ENCODE results near the gene XAB2.
A peak's percentile ranks its signal among the peaks of the same experiment; 100 is the strongest.
"Not testable (repeated sequence)": the region's sequence is repeated elsewhere in the genome, so short reads cannot be mapped to it uniquely, and the experiment has no call there.

XAB2 gene

DNA sequence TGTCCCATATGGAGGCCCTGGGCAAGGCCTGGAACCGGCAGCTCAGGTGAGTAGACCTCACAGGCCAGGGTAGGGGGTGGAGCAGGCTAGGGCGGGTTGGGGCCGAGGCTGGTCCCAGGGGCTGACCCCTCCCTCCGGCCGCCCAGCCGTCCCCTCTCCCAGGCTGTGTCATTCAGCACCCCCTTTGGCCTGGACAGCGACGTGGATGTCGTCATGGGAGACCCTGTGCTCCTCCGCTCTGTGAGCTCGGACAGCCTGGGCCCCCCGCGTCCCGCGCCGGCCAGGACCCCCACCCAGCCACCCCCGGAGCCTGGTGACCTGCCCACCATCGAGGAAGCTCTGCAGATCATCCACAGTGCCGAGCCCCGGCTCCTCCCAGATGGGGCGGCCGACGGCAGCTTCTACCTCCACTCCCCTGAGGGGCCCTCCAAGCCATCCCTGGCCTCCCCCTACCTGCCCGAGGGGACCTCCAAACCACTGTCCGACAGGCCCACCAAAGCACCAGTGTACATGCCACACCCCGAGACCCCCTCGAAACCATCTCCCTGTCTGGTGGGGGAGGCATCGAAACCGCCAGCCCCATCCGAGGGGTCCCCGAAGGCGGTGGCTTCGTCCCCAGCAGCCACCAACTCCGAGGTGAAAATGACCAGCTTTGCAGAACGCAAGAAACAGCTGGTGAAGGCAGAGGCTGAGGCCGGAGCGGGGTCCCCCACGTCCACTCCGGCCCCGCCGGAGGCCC, 17.6 kb downstream of the XAB2 start:
- DNase-seq: no peak

DNA sequence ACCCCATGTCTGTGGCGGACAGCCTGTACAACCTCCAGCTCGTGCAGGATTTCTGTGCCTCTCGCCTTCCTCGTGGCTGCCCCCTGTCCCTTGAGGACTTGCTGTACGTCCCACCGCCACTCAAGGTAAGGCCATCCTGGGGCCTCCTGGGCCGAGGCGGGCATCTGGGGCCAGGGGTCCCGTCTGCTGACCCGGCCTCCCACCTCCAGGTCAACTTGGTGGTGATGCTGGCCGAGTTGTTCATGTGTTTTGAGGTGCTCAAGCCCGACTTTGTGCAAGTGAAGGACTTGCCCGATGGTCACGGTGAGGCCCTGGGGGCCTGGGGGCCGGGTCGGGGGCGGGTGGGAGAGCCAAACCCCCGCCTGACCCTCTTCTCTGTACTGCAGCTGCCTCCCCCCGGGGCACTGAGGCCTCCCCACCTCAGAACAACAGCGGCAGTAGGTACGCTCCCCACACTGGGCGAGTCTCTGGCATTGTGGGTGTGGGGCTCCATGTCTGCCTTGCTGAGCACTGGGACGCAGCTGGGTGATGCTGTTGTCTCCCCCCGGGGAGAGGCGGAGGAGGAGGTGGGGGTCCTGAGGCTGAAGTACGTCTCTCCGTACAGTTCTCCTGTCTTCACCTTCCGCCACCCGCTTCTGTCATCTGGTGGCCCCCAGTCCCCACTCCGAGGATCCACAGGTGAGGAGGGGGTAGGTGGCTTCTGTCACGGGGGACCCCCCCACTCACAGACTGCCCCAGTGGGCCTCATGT, 18.7 kb downstream of the XAB2 start:
- DNase-seq: no peak

DNA sequence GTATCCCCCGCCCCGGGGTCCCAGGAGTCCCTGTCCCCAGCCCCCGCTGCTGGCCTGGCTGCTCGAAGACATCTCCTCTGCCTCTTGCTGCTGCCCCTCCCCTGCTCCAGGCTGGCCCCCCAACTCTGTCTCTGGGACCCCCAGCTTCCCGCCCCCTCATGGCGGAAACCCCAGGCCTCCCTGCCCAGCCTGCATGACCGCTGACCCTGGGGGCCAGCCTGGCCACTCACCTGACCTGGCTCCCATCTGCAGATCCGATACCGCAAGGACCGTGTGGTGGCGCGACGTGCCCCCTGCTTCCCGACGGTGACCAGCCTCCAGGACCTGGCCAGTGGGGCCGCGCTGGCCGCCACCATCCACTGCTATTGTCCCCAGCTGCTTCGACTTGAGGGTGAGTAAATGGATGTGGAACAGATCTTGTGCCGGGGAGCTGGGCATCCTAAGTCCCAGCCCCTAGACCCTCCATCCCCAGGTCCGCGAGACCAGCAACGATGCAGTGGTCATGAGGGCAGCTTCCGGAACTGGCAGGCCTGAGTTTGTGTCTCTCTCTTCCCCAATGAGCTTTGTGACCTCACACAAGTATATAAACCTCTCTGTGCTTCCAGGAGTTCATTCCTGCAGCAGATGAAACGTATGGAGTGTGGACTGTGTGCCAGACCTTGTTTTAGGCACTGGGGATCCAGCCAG, 21.3 kb downstream of the XAB2 start:
- no peak for DNase-seq

DNA sequence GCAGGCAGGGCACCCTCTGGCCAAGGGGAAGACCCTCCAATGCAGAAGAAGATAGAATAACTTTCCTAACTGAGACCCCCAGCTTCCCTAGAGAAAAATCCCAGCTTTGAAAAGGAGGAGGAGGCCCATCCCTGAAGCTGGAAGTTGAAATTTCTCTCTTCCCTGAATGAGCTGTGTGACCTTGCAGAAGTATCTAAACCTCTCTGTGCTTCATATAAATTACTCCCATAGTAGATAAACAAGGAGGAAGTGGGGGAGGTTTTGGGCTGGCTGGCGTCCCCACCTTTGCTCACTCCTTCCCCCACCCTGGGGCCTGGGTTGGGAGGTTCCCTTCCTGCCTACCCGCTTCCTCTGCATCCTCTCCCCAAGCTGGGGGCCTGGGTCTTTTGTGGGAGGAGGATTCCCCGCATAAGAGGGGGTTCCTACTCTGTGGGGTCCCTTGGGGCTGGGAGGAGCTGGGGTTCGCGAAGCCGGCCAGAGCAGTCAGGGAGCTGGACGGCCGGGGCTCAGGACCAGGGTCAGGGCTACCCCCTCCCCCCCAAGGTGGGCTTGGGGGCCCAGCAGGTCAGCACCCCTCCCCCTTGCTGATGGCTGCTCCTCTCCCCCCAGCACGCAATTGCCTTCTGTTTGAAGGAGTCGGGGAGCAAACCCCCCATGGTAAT, 22.0 kb downstream of the XAB2 start:
- DNase-seq: no peak

DNA sequence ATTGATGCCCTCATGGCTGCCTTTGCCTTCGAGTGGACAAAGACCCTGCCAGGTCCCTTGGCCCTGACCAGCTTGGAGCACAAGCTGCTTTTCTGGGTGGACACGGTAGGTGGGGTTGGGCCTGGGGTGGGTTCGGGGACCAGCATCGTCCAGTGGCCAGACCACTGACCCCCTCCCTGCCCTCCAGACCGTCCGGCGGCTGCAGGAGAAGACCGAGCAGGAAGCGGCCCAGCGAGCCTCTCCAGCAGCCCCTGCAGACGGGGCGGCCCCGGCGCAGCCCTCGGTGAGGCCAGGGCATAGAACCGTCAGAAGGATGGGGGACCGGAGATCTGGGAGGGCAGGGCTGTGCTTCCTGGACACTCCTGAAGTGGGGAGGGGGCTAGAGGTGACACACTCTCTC, 23.1 kb downstream of the XAB2 start:
- no peak for DNase-seq

DNA sequence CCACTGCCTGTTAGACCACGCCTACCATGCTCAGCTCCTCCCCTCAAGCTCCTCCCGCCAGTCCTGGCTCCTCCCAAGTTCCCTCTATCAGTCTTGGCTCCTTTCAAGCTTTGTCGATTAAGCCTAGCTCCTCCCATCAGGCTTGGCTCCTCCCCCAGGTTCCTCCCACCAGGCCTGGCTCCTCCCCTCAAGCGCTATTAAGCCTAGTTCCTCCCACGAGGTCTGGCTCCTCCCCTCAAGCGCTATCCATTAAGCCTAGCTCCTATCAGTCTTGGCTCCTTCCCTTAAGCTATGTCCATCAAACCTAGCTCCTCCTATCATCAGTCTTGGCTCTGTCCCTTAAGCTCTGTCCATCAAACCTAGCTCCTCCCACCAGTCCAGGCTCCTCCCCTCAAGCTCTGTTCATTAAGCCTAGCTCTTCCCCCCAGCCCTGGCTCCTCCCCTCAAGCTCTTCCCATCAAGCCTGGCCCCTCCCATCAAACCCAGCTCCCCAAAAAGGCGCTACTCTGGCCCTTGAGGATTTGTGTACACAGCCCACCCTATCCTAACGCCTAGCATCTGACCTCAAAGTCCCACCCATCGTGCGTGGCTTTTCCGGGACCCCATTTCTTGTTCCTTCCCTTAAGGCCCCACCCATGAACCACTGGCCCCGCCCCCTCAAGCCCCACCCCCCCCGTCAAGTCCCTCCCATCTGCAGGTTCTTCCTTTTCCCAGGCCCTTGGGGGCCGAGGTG, 23.7 kb downstream of the XAB2 start:
- DNase-seq: no peak

DNA sequence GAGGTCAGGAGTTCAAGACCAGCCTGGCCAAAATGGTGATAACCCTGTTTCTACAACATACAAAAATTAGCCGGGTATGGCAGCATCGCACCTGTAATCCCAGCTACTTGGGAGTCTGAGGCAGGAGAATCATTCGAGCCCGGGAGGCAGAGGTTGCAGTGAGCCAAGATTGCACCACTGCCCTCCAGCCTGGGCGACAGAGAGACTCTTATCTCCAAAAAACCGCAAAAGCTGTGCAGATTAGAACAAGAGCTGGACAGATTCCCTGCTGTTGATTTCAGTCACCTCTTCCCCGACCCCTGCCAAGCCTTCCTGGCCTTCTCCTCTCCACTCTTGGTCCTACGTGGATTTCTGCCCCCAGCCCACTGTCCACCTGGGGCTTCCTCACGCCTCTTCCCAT, 25.4 kb downstream of the XAB2 start:
- no peak for DNase-seq

DNA sequence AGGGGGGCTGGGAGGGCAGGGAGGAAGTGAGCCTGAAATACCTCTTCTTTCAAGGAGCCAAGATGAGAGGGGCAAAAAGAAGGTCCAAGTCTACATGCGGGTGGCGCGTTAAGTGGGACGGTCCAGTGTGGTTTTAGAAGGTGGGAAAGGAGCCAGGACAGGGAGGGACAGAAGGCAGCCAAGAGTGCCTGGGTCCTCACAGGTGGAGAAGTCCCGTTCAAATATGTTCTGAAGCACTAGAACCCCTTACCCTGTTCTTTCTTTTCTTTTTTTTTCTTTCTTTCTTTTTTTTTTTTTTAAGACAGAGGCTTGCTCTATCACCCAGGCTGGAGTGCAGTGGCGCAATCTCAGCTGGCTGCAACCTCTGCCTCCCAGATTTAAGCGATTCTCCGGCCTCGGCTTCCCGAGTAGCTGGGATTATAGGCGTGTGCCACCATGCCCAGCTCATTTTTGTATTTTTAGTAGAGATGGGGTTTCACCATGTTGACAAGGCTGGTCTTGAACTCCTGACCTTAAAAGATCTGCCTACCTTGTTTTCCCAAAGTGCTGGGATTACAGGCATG, 26.3 kb downstream of the XAB2 start:
- no peak for DNase-seq

DNA sequence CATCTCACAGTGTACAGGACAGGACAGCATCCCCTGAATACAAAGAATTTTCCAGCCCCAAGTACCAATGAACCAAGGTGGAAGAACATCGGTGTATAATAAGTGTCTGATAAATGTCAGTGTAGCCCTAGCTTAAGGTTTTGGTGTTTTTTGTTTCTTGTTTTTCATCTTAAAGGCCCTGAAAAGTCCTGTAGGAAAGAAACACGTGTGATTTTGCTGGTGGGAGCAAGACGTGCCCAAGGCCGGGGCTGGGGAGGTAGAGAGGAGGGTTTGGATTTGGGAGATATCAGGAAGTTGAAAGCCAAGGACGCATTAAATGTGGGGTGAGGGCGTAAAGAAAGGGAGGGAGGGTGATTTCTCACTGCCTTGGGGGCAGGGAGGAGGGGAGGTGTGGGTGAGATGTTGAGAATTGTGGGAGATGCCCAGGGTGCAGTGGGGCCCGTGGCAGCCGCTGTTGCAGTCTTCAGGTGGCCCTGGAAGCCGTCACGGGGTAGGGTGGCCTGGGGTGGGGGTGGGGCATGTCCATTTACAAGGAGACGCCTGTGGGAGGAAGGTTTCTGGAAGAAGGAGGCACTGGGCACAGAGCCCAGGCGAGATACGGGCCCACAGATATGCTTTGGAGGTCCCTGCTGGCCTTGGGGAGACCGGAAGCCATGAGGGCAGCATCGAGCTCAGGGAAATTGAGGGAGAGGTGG, 27.0 kb downstream of the XAB2 start:
- DNase-seq: no peak

DNA sequence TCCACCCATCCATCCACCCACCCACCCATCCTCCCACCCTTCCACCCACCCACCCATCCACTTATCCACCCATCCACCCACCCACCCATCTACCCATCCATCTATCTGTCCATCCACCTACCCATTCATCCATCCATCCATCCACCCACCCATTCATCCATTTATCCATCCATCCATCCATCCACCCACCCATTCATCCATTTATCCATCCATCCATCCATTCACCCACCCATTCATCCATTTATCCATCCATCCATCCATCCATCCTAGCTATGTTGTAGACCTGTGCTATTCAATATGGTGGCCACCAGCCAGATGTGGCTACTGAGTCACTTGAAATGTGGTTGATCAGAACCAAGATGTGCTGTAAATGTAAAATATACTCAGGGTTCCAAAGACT, 28.6 kb downstream of the XAB2 start:
- DNase-seq: no peak

DNA sequence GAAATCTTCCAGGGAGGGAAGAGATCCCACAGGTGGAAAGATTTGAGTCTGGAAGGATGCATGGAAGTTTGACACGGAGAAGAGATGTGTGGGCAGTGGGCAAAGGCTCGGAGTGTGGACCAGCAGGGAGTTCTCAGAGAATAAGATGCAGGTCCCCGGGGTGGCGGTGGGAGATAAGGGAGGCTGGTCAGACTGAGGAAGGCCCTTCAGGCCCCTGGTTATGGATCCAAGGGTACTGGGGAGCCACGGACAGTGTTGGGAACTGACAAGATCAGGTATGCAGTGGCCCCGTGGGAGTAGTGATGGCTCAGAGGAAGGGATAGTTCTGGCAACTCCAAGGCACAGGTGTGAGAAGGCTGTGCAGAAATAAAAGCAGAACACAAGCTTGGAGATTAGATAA, 31.2 kb downstream of the XAB2 start:
- DNase-seq: no peak

DNA sequence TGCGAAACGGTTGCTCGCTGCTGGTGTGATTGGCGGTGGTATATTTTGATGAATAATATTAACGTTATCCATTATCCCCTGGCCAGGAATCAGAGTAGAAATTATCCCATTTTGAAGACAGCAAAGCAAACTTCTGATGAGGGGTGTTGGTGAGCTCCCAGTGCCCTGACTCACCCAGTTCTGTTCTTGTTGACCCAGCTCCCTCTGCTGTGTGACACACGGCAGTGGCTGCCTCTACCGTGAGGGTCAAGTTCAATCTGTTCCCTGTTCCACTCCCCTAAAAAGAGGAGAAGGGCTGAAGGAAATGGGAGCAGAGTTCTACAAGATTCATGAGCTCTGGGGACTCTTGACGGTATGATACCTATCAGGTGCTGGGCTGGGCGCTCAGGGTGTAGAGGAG, 31.7 kb downstream of the XAB2 start:
- no peak for DNase-seq

DNA sequence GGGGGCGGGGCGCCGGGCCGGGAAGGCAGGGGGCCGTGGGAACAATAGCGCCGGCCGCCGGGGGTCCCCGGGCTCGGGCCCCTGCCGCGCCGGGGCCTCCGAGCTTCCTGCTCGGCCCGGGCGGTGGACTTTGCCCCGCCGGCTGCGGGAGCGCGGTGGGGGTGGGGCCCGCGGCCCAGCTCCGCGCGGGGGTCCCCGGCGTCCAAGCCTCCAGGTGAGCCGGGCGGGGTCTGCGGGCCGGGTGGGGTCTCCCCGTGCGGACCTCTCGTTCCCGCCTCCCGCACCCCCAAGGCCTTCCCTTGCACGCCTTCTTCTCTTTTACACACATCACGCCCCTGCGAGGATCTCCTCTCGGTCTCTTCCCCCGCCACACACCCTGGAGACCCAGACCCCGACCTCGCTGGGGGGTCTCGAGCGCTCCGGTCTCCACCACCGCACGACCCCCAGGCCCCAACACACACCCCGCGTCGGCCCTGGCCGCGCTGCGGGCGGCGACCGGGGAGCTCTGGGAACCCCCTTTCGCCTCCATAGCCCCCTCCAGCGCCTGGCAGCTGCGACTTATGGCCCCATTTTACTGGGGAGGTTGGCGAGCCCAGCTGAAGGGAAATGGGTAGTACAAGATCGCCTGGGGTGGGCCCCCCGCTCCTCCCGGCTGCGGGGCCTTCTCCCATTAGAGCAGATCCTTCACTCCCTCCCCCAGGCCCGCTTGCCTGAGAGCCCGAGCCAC, 33.0 kb downstream of the XAB2 start:
- no peak for DNase-seq

DNA sequence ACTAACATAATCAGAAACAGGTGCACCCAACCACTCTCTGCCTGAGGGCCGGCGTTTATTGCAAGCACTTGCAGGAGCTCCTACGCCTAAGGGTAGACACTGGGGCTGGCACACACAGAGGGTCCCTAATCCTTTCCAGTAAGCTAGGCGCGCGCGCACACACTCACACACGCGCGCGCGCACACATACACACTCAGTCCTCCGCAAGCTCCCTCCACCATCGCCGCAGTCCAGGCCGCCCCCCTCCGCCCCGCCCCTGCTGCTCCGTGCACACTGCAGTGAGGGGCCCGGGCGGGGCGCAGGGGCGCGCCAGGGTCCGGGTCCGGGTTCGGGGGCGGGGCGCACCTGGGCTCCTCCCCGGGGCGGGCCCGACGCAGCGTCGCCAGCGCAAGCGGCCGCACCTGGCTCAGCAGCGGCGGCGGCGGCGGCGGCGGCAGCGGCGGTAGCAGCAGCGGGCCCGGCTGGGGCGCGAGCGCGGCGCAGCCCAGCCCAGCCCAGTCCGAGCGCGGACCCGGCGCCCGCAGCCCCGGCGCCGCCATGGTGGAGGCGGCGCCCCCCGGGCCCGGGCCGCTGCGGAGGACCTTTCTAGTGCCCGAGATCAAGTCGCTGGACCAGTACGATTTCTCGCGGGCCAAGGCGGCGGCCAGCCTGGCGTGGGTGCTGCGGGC, 33.7 kb downstream of the XAB2 start, which contains the start of gene CAMSAP3:
Gene CAMSAP3 (plus strand): TSS at position 398 of the 668 bp plus-strand sequence. CDS start 140 bp downstream, at position 538.
- peak; percentile 12 to 14 for DNase-seq

DNA sequence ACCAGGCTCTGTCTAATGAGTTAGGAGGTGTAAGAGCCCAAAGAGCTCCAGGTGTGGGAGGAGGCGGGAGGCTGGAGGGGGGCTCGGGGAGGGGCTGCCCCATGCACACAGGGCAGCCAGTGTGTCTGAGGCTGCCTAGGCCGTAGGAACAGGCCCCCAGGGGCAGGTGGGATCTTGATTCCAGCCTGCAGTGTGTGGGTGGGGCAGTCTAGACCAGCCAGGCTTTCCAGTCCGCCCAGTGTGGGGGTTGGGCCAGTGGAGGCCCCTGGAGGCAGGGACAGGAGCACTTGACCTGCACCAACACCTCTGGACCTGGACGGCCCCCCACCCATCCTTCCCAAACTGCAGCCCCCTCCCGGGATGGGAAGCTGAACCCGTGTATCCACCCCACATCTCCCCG, 39.1 kb downstream of the XAB2 start:
- no peak for DNase-seq

DNA sequence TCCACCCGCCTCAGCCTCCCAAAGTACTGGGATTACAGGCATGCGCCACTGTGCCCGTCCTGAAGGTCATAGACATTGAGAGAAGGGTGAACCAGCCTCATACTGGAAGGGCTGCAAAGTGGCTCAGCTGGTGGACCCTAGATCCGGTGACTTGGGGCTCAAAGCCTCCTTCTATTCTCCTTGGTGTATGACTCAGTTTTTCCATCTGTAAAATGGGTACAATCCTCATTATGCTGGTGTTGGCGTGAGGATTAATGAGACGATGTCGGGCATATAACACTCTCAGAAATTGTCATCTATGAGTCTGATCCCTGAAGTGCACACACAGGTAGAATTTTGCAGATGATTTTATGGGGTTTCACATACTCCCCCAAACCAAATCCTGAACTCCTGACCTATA, 39.5 kb downstream of the XAB2 start:
- no peak for DNase-seq

DNA sequence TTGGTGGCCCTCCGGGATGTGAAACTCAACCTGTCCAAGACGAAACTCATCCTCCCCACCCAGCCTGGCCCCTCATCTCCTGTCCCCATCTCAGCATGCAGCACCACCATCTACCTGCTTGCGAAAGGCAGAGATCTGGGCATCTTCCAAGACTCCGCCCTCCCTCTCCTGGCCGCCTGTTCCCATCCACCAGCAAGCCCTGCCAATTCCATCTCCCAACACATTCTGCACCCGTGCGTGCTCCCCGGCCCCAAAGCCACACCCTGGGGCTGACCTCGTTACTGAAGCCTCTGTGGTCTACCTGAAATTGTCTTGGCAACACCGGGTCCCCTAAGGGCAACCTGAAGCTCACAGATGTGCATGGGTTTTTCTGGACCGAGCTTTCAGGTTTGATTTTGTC, 46.9 kb downstream of the XAB2 start:
- DNase-seq: no peak

DNA sequence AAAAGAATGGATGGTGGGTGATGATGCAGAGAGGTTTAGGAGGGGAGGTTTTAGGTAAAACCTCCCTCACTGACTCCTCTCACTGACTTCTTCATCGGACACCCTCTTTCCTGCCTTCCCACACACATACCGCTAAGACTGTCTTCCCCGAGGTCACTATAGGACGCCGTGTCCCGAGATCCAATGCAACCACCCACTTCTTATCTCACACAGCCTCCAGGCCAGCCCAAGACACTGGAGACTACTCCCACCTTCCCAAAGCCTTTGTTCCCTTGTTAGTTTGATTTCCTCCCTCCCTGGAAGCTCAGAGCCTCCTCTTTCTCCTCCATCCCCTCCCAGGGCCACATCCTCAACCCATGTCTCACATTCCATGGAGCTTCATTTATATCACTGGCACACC, 50.2 kb downstream of the XAB2 start:
- DNase-seq: no peak

DNA sequence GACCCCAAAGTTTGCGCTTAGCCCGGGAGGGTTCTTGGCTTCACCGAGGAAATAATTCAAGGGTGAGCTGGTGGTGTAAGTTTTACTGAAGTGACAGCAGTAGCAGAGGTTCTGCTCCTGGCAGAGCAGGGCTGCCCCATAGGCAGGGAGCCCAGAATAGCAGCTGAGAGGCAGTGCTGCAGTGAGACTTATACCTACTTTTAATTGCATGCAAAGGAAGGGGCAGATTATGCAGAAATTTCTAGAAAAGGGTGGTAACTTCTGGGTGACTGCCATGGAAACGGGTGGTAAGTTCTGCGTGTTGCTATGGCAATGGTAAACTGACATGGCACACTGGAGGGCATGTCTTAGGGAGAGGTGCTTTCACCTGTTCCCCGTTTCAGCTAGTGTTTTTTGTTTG, 51.2 kb downstream of the XAB2 start:
- no peak for DNase-seq

DNA sequence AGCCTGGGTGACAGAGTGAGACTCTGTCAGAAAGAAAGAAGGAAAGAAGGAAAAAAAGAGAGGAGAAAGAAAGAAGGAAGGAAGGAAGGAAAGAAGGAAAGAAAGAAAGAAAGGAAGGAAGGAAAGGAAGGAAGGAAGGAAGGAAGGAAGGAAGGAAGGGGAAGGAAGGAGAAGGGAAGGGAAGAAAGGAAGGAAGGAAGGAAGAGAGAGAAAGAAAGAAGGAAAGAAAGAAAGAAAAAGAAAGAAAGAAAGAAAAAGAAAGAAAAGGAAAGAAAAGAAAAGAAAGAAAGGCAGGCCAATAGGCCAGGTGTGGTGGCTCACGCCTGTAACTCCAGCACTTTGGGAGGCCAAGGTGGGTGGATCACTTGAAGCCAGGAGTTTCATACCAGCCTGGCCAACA, 51.9 kb downstream of the XAB2 start:
- DNase-seq: not testable (repeated sequence)
